GM19452 (cell line): ENCODE measurements around the gene DIP2C.
"Not testable (repeated sequence)": the region's sequence is repeated elsewhere in the genome, so short reads cannot be mapped to it uniquely, and the experiment has no call there.

Experiments
- ATAC-seq: cut with Tn5 transposase; IDR thresholded peaks from one replicate; pipeline ENCODE4 v1.9.1; 2021; ENCODE audit not compliant: unreplicated experiment

Gene DIP2C

DNA sequence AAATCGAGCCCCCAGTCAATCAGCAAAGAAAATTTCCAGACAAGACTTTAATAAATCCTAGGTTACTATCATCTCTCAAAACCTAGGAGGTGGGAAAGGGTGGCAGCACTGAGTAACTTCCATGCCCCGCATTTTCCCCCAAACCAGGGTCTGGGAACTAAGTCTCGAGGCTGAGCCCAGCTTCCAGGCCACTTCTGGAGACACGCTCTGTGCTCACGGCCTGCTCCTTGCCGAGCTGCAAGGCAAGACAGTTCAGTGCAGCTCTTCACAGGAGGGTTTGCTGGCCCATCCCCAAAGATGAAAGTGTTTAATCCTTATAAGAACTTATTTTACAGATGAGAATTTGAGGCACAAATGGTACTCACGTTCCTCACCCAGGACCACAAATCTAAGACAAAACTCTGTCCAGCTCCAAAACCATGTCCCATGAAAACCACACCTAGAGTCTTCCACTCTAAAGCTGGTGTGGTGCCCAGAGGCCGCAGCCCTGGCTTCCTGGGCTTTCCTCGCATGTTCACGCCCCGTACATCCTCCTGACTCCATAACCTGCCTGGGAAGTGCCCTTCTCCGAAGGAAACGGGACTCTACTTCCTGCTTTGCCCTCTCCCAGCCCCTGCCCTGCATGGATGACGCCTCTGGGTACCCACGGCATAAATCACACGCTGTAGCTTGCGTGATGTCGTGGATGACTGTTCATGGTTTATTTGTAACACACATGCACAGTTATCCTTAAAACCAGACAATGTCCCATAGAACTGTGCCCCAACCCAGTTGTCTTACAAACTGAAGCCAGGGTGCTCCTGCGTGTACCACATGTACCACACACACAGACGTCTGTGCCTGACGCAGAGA is 201.2 kb downstream of the DIP2C start:
- ATAC-seq = no peak

DNA sequence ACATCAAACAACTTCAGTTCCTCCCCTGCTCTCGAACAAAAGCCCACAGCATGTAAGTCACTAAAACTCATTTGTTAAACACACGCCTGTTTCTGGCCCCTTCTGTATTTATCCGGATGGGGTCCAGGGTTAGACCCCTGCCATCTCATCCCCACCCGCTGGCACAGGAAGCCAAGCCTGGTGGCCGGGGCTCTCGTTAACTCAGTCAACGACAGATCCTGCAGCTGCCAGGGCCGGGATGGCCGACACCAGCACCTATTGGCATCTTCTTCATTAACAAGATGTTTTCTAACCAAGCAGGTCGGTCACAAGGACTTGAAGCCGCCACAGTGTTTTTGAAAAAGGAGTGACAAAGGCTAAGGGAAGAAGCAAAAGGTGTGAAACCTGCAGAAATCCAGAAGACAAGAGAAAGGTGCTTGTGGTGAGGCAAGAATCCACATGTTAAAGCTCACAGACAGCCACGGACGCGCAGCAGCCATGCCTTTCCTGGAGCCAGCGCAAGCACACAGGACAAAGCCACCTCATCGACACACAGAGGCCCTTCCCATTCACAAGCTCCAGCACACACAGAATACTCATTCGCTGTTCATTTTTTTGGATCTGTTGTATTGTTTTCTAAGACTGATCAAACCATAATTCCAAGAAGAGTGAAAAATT is 202.7 kb downstream of the DIP2C start:
- ATAC-seq = no peak

DNA sequence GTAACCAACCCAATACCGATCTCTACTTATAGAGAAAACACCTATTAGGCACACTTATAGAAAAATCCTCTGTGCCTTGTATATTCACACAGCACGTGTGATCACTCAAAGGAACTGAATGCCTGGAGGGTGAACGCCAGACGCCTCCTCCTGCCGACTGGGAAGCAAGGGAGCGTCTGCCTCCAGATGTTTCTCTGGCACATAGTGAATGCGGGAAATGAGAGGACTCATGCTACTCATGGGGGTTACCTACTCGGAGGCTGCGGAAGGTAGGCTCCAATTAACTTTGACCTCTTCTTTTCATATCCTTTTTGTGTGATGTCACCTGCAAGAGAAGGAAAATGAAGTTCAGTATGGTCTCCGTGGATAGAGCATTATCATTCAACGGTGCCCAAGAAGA is 203.3 kb downstream of the DIP2C start:
- no peak for ATAC-seq

DNA sequence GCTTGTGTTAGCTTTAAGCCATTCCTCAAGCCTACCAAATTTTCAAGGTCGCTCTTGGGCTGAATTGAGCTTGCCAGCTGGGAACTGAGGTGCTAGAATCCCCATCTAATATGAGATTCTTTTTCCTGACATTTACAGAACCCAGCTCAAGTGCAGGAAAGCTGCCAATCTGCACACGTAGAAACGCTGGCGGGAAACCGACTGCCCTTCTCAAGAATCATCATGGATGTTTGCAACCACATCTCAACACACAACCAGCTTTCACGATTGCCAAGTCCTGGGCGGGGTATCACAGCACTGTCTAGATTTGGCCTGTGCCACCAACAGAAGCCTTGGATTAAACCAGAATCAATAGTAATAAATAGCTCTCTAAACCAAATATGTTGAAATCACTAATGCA is 203.7 kb downstream of the DIP2C start:
- ATAC-seq = no peak

DNA sequence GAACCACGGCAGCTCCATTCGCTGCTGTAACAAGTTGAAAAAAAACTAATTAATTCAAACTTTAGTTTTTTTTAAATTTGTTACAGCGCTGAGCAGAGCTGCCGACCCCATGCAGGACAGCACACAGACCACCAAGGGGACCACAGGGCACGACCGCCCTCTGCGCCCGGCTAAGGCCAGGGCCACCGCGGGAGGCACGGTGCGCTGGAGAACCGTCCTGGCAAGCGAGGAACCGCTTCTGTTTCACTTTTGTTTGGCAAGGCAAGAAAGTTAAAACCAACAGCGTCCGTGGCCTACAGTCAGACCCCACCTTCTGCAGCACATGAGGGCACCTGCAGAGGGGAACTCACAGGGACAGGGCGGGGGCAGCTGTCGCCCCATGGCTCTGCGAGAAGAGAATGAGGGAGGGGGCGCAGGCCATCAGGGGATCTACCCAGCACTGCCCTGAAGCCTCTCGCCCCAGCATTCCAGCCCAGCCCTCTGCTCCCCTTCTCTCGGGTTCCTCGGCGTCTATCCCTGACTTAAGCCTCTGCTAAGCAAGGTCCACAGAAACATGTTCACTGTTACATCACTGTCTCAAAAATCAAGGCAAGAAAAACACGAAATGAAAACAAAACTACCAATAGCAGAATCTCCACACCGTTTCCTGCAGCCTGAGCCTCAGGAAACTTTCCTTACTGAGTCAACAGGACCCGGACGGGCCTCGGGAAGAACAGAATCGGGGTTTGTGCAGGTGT is 204.4 kb downstream of the DIP2C start:
- ATAC-seq = peak; percentile 60

DNA sequence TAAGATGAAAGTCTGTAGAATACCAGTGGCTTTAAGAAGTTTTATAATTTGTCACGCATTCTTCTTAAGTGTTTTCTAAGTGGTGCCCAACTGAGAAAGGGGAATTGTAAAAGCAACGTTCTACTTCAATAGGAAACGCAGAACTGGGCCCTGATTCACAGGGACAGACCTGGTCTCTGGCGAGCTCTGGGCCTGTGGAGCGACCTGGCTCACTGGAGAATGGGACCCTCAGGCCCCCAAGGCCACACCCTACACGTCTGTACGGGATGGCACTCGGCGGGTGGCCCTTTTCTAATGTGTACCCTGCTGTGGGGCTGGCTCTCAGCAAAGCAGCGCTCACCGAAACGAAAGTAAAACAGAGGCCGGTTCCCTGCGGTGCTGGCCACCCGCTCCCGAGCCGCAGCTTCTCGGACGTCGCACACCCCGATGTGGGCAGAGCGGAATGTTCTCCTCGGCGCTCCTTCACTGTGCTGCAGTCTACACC is 205.0 kb downstream of the DIP2C start:
- ATAC-seq = peak; percentile 75

DNA sequence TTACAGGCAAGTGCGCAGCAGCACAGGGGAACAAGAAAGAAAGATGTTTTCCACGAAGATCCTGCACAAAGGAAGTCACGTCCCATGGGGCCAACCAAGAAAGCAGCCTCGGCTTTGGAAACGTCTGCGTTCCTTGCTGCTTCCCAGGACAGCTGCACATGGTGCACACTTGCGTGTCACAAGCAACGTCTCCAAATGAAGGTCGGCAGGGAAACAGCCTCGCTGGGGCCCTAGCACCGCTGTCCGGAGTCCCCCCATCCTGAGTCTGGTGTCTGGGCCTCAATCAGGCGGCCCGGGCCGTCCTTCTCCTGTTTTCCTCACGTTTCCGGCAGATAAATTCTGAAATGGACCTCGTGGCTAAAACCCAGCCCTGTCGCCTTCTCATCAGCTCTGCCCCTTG is 206.2 kb downstream of the DIP2C start:
- ATAC-seq = no peak

DNA sequence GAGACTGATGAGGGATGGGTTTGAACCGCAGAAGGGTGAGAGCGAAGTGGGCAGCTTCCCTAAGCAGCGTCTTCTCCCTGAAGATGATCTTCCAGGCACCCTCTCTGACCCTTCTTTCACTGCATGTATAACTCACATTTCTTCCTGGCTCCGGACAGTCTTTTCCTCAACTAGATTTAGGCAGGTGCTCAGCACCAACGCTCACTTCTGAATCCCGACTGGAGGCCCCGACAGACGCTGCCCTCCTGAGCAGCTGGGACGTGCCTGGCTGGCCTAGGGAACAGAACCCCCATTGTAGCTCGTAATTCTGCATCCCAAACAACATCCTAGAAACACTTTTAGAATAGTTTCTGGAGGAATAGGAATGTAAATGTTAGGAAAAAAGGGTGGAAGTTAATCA is 206.6 kb downstream of the DIP2C start:
- no peak for ATAC-seq

DNA sequence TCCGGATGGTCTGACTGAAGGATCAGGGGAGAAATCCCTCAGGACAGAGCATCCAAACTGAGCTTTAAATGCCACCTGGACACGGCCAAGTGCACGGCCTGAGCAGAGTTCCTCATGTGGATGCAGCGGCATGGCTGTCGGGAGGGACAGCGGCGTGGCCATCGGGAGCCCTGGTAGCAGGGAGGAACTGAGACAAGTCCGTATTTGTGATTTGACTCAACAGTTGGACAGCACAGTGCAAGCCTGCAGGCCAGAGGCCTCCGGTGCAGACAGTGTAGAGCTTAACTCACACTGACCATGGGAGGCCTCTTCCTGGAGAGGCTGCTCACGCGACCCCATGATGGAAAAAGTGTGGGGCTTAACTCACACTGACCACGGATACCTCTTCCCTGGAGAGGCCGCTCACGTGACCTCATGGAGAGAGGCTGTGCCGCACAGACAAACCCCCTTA is 207.4 kb downstream of the DIP2C start:
- ATAC-seq = no peak

DNA sequence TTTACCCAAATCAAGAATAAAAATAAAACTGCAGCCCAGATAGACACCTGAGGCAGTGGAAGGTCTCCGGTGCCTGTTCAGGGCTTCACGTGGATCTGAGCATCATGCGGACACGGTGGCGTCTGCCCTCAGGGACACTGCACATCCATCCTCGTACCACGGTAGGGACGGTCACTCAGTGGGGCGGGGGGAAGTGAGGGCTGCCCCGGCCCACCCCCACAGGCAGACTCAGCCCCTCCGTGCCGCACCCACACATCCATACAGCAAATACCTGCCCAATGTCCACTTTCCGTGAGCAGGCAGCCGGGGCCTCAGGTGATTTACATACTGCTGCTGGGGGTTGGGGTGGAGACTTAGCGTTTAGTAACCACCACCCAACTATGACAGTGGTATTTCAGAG is 207.8 kb downstream of the DIP2C start:
- ATAC-seq = no peak

DNA sequence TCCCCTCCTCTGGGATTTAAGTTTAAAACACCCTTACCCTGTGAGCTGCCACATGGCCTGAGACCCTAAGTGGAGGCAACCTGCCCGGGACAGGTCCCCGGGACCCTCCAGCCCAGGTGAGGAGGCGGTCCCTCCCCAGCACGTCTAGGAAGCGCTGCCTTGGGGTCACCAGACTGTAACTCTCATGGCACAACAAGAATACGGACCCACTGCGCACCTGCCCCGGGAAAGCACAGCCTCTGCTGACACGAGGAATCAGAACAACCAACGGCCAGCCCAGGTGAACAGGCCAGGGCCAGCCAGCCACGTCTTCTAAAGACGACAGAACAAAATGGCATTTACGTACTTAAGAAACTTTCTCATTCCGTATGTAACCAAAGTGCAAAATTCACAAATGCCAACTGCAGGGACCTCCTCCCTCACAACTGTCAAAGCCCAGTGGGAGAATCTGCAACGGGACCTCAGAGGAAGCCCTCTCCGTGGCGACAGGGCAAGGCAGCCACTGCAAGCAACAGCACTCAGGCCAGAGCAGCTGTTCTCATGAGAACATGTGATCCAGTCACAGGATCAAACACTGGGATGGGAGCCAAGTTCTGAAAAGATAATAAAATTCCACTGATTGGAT is 208.4 kb downstream of the DIP2C start:
- no peak for ATAC-seq

DNA sequence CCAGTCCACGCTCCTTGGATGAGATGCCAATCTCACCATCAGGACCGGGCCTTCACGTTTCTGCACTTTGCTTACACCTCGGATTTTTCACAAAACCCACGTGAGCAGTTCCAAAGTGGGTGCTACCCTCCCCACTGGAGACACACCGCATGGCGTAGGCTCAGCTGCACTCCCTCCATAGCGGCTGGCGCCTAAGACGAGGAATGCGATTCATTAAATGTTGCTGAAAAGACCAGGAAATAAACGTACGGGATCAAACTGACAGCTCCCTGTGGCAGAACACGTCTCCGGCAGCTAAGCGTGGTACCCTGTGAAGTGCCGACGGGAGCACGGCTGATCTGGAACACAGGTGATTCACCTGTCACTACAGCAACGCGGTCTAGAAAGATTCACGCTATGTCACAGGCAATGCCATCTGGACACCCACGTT is 209.0 kb downstream of the DIP2C start:
- ATAC-seq = no peak

DNA sequence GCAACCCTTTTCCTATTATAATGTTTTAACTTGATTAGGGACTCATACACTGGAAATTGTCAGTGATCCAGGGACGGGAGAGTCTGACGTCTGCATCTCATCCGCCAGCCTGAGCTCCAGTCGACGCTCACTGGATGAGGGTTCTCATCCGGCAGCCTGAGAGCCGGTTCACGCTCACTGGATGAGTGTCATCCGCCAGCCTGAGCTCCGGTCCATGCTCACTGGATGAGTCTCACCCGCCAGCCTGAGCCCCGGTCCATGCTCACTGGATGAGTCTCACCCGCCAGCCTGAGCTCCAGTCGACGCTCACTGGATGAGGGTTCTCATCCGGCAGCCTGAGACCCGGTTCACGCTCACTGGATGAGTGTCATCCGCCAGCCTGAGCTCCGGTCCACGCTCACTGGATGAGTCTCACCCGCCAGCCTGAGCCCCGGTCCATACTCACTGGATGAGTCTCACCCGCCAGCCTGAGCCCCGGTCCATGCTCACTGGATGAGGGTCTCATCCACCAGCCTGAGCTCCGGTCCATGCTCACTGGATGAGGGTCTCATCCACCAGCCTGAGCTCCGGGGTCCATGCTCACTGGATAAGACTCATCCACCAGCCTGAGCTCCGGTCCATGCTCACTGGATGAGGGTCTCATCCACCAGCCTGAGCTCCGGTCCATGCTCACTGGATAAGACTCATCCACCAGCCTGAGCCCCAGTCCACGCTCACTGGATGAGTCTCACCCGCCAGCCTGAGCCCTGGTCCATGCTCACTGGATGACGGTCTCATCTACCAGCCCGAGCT is 209.6 kb downstream of the DIP2C start:
- ATAC-seq = not testable (repeated sequence)

DNA sequence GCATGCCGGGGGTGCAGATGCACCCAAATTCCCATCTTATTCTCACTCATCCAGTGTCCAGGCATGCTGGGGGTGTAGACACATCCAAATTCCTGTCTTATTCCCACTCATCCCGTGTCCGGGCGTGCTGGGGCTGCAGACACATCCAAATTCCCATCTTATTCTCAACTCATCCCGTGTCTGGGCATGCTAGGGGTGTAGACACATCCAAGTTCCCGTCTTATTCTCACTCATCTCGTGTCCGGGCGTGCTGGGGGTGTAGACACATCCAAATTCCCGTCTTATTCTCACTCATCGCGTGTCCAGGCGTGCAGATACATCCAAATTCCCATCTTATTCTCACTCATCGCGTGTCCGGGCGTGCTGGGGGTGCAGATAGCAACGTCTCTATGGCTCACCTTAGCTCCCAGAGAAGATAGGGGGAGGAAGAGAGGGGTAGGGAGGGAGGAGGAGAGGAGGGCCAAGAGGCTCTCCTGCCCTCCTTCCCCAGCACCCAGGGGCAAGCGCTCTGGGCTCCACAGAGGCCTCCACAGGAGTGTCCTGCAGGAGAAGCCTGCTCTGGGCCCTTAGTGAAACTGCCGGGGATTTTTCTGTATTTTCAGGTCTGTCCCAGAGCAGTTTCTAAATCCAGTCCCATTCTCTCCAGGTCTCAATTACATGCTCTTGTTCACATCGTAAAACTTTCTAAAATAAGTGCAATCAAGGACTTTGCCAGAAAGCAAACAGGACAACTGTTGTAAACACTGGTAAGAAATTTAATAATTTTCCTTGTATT is 210.8 kb downstream of the DIP2C start:
- ATAC-seq = no peak

DNA sequence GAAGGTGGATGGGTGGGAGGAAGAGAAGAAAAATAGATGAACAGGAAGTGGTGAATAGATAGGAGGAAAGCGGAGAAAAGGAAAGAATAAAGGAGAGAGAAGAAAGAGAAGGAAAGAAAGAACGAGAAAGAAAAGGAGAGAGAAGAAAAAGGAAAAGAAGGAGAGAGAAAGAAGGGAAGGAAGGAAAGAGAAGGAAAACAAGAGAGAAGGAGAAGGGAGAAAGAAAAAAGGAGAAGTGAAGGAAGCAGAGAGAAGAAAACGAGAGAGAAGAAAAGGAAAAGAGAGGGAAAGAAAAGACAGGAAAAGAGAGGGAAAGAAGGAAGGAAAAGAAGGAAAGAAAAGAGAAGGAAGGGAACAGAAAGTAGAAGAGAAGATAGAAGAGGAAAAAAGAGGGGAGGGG is 211.8 kb downstream of the DIP2C start:
- no peak for ATAC-seq

DNA sequence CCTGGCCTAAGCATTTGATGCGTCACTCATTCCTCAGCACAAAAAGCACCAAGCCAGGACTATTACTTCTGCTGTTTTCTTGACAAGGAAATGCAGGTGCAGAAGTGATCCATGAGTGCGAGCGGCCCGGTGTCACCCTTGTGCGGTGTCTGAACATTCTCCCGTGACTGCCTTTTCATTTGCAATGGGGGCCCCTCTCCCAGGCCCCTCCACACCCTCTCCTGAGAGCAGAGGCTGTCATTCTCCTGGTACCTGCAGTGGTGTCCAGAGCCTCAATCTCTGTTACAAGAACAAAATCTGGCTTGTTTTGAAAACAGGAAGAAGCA is 213.1 kb downstream of the DIP2C start:
- no peak for ATAC-seq

DNA sequence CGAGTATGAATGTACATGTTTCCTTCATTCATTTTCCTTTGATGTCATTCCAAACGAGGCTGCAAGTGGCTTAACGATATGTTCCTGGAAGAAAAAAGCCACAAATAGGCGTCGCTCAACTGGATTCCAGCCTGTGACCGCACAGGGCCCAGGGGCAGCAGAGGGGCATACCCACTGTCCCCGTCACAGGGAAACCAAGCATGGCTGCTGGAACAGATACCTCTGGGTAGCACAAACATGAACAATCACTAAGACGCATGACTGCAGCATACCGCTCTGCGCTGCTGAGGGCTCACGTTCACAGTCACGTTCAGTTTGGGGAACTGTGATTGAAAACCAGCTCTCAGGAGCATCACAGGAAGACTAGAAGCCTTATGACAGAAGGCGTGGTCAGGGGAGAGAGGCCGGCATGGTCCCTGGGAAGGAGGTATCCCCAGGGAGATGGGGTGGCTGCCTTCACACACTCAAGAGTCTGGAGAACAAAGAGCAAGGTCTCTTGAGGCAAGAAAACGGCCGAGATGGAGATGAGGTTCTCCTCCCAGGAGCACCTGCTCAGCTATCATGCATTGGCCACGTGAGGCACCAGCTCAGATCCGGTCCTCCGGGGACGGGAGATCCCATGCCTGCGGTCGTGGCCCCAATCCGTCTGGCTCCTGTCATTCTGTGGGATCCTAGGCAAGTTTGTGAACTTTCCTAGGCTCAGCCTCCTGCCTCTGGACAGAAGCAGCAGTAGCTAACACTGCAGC is 213.6 kb downstream of the DIP2C start:
- no peak for ATAC-seq

DNA sequence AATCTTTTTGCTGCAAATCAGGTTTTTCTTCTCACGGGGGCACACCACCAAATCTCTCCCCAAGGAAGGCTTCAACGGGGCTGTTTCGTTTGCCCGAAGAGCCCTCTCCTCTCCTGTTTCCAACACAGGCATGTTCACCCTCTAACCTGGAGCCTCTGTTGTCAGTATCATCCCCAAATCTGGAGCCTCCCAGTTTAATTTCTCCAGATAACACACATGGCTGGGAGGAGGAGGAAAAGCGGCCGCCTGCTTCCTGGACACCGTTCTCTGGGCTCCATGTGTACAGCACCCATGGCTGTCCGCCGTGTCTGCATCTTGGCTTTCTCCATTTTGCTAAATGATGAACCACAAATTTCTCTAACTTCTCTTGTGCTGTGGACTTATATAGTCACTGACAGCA is 214.5 kb downstream of the DIP2C start:
- no peak for ATAC-seq

DNA sequence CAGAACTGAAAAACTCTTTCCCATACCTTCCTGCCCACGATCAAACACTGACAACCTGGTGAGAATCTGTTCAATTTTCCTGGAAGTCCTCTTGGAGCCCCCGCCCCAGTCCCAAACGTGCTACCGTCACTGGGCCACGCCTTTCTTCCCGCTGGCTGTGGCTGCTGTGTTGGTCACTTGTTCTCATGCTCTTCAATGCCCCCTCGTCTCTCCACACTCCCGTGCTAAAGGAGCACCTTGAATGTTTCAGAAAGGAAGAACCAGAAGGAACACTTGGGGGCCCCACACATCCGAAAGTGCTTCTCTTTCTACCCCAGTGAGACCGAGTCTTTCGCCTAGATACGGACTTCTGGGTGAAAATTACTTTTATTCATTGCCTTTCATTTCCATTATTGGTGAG is 215.1 kb downstream of the DIP2C start:
- ATAC-seq = no peak
